ENCODE measurements around the gene ZC3H4. TPM values are rescaled to one million over a fixed set of nuclear protein-coding genes. Genes with fewer than 3 reads are reported as not detected.

ZC3H4 gene
- total and polyA plus RNA-seq, 2 donors (not counting 1 experiment from before 2014, with no cell fraction given) = 12.7 to 73.7 TPM

GRCh38 chr19:47111682-47112165, 1.9 kb downstream of the ZC3H4 start:
- H3K79me2 ChIP-seq (ENCODE audit: control insufficient read depth, insufficient read depth, low read length) = peaks cover 46% of the 10 kb centered on the region
- DNase-seq = no peak
- H2AFZ ChIP-seq (ENCODE audit: insufficient read depth, low read depth, low read length, poor library complexity, severe bottlenecking) = peak overlapping the region; percentile 73
- ChIA-PET CTCF (interaction anchor here (0.9 to 1.5 kb wide), 4 partner anchors 11 to 33 kb away, joined by 3 to 7 read pairs (median 4); partner anchors contain the start of gene SAE1), POLR2A (interaction anchor here (0.5 to 4.7 kb wide), 12 partner anchors 13 to 1627 kb away, joined by 3 to 30 read pairs (median 4); no protein-coding TSS in a partner anchor)
- H3K9me3 ChIP-seq (ENCODE audit: control extremely low read depth in 1 of 3, control insufficient read depth in 2 of 3, insufficient read depth in 1 of 3, low read length in 2 of 3) = no peaks in the 10 kb centered on the region
- Mint-ChIP-seq H3K9me3 (ENCODE audit: insufficient read depth) (no peaks in the 10 kb centered on the region), H3K4me1 (peaks cover 46% of the 10 kb centered on the region), H3K27ac (peak overlapping the region; percentile 99), H3K4me3 (peak overlapping the region; percentile 88), H3K27me3 (no peaks in the 10 kb centered on the region)
- peak overlapping the region; percentile 96 to 100 for H3K27ac ChIP-seq (ENCODE audit: low read length in 2 of 2)
- WGBS (ENCODE audit: insufficient coverage) = 1% methylated on average over 14 of the region's 24 CpGs
- no peaks in the 10 kb centered on the region for H4K20me1 ChIP-seq (ENCODE audit: control insufficient read depth, insufficient read depth, low read length, poor library complexity, severe bottlenecking)
- intact Hi-C loops (cut with micrococcal nuclease) = loop anchor here (1.0 to 10.0 kb wide), 6 partner anchors 34 to 493 kb away; partner anchors contain the start of genes BICRA, DACT3 and INAFM1
- H3K4me3 ChIP-seq (ENCODE audit: control extremely low read depth in 1 of 5, extremely low read depth in 1 of 5, insufficient read depth in 1 of 5, low read depth in 2 of 5, low read length in 4 of 5) = peak overlapping the region; percentile 94 to 99 (median 98)
- peaks cover 40 to 45% of the 10 kb centered on the region in 2 donors for H3K4me1 ChIP-seq (ENCODE audit: control insufficient read depth in 2 of 2, insufficient read depth in 2 of 2, low read length in 2 of 2)
- H3K4me2 ChIP-seq (replicated peaks; ENCODE audit: low read depth, low read length, poor library complexity, severe bottlenecking) = peak overlapping the region; percentile 92
- H3K9ac ChIP-seq (ENCODE audit: low read length) = peak overlapping the region; percentile 100
- peaks cover 1 to 11% of the 10 kb centered on the region in 2 experiments for H3K36me3 ChIP-seq (replicated peaks in 1 of 2; ENCODE audit: control extremely low read depth in 1 of 2, control insufficient read depth in 1 of 2, extremely low read depth in 1 of 2, insufficient read depth in 2 of 2, low read length in 1 of 2)
- TF ChIP-seq CTCF (IDR thresholded peaks at IDR 0.05) = no peak
- no peak for TF ChIP-seq EZH2 (IDR thresholded peaks at IDR 0.05; ENCODE audit: borderline replicate concordance, insufficient read depth, low read depth, low read length, poor library complexity, severe bottlenecking)
- no peaks in the 10 kb centered on the region for H3K27me3 ChIP-seq (replicated peaks in 1 of 4; ENCODE audit: control extremely low read depth in 1 of 4, control insufficient read depth in 3 of 4, insufficient read depth in 4 of 4, low read length in 3 of 4)
- no peak for ATAC-seq (ENCODE audit: low read depth)
